HFF-Myc (cell line): ENCODE data around the gene ATP11C.
"Not testable (repeated sequence)": the region's sequence is repeated elsewhere in the genome, so short reads cannot be mapped to it uniquely, and the experiment has no call there.

ENCODE experiments used
- DNase-seq: peaks from one replicate; pipeline ENCODE4 v3.0.0-alpha.2; 2011; ENCODE audit warnings: low read depth; ENCODE audit errors: extremely low read depth
- H3K4me3 ChIP-seq: replicated peaks from 2 replicates; pipeline ENCODE4 v1.5.1; 2011; ENCODE audit warnings: low read depth, mild to moderate bottlenecking, control low read depth, low read length
- CTCF ChIP-seq: IDR thresholded peaks from 2 replicates; pipeline ENCODE4 v1.5.1; 2012; ENCODE audit warnings: mild to moderate bottlenecking, low read depth, low read length, control low read depth; ENCODE audit errors: missing control alignments

Gene ATP11C

DNA sequence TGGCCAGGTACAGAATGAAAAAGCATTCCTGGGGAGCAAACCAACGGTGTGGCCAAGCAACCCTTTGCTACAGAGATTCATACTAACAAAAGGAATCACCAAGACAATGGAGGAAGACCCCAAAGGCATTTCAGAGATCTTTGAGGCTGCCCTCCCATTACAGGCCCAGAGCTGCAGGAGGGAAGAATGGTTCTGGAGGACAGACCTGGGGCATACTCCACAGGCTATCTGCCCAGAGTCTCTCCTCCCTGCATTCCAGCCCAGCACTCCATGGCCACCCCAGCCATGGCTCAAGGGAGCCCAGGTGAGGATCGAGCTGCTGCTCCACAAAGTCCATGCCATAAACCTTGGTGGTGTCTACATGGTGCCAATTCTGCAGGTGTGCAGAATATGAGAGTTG is 81.9 kb downstream of the ATP11C start:
- no peak for TF ChIP-seq CTCF
- H3K4me3 ChIP-seq = no peak overlapping the region
- DNase-seq = no peak

GRCh38 chrX:139844884-139845283 is 88.0 kb downstream of the ATP11C start:
- no peak overlapping the region for H3K4me3 ChIP-seq
- DNase-seq = no peak
- no peak for TF ChIP-seq CTCF

DNA sequence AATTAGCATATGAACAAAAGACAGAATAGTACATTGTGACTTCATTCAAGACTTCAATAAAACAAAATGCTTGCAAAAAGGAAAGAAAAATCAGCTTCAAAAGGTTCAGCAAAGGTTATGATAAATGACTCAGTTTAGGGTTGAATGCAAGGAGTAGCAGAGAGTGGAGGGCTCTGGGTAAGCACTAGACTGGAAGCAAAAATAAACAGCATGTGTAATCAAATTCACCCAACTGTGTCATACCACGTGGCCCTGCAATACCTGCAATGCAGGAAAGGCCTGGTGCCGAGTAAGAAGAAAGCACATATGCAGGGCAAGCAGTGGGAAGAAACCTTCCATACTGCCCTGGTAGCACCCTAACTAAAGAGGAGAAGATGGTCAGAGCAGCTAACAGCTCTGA is 88.7 kb downstream of the ATP11C start:
- no peak overlapping the region for H3K4me3 ChIP-seq
- TF ChIP-seq CTCF = no peak
- no peak for DNase-seq

GRCh38 chrX:139842326-139843185 is 90.3 kb downstream of the ATP11C start:
- no peak for DNase-seq
- no peak overlapping the region for H3K4me3 ChIP-seq
- TF ChIP-seq CTCF = no peak

- DNase-seq = not testable (repeated sequence)
Measured at GRCh38 chrX:139836335-139836734, 96.5 kb downstream of the ATP11C start.

DNA sequence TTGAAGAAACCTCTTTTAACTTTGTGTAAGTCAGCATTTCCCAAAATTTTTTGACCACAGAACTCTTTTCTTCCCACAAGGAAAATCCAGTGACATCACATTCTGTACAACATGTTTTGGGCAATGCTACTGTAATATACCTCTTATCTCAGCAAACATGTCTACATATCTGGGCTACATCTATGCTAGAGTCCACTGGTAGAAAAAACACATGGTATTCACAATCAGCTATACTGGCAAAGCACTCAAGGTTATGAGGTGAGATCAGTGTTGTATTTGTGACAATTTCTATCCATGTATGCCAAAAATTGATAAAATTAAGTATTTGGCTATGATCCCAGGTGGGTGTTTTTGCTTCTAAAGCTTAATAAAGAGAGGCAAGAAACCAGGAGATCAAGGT is 98.0 kb downstream of the ATP11C start:
- no peak overlapping the region for H3K4me3 ChIP-seq
- no peak for DNase-seq
- TF ChIP-seq CTCF = no peak

More at GRCh38 chrX:139836335-139836734, 96.5 kb downstream of the ATP11C start:
- not testable (repeated sequence) for H3K4me3 ChIP-seq

DNA sequence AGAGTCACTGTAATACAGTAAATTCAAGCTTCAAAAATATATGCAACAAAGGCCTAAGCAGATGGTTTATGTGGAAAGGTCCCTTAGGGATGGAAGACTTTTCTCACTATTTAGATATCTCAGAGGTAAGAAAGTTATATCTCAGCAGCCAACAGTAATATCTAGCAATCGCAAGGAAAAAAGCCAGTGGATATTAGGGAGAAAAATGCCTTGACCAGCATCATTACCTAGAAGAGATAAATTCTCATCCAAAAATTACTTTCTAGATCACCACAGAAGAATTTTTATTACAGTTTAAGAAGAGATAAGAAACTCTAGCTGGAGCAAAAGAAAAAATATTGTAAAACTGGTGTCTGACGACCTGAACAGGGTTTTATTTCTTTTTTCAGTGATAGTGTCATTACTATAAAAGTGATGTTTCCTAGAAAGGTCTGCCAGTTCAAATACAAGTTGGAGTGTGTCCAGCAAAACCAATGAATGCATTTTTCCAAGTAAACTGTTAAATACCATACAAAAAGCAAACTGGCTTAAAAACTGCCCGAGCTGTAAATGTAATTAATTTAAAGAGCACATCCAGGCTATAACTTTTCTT is 100.0 kb downstream of the ATP11C start:
- no peak for DNase-seq
- no peak overlapping the region for H3K4me3 ChIP-seq
- TF ChIP-seq CTCF = no peak
